NCI-H460 (cell line): Measurements from ENCODE around the gene THBS2. TPM values are rescaled to one million over a fixed set of nuclear protein-coding genes. Genes with fewer than 3 reads are reported as not detected.
"Not testable (repeated sequence)": the region's sequence is repeated elsewhere in the genome, so short reads cannot be mapped to it uniquely, and the experiment has no call there.

ENCODE experiments used
- DNase-seq: peaks from one replicate; pipeline ENCODE4 v3.0.0-alpha.2; 2016; ENCODE audit warnings: low read depth; ENCODE audit errors: extremely low read depth
- total RNA-seq: library from RNA; depleted of rRNA; stranded (reverse); fragments of >200 nt; shearing (Covaris generic); gene quantifications from 2 replicates; pipeline ENCODE4 v1.2.3, GENCODE V29; 2014

THBS2 gene
- total RNA-seq, 1 experiment from 2014 or later = not detected

DNA sequence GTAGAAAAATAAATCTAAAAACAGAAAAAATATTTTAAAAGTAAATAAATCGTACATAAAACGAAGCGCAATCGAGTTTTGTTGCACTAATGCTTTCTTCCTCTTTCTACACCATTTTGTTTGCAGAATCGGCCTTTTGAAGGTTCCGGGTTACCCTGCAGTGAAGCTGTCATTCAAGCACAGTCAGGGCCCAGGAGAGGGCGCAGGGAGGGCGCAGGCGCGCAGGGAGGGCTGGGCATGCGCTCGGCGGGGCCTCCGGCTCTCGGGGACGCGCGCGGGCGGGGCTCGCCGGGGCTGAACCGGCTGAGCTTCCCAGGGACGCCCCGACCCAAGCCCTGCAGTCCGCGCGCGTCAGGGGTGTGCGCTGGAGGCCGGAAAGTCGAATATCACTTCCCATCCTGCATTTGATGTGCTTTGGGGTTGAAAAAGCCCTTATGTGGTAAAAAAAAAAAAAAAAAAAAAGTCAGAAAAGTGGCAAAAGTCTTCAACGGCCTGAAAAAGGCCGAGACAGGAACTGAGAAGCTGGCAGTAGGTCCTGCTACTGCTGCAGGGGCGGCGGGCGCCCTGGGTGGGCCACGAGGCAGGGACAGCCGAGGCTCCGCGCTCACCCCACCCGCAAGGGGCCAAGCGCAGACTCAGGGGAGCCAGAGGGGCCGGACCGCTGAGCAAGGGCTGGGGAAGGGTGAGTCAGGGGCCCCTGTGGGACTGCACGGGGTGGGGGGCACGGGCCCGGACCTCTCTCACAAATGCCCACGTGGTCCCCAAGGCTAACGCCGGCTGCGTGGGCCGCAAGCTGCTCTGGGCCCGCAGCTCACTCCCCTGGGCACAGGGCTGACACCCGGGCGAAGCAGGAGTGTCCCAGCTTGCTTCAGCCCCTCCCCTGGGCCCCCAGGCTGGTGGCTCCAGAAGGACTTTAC is 40.5 kb downstream of the THBS2 start:
- peak; percentile 81 for DNase-seq

DNA sequence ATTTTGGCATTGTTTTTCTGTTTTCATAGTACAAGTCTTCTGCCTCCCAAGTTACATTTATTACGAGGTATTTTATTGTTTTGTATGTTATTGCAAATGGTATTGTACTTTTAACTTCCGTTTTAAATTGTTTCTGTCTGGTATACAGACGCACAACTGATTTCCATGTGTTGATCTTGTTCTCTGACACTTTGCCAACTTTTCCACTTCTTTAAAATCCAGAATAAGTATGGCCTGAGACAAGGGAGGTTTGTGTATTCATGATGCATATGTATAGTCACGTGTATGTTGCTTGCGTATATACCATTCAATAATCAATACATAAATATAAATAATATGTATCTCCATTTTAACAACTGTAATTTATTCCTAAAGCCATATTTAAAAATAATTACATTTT is 41.2 kb downstream of the THBS2 start:
- DNase-seq = no peak

DNA sequence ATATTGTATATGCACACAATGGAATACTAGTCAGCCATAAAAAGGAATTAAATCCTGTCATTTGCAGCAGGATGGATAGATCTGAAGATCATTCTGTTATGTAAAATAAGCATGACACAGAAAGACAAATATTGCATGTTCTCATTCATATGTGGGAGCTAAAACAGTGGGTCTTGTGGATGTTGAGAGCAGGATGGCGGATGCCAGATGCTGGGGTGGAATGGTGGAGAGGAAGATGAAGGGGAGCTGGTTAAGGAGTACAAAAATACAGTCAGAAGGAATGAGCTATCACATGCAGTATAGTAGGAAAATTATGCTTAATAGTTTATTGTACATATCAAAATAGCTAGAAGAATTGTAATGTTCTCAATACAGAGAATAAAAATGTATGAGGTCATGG is 41.8 kb downstream of the THBS2 start:
- no peak for DNase-seq

DNA sequence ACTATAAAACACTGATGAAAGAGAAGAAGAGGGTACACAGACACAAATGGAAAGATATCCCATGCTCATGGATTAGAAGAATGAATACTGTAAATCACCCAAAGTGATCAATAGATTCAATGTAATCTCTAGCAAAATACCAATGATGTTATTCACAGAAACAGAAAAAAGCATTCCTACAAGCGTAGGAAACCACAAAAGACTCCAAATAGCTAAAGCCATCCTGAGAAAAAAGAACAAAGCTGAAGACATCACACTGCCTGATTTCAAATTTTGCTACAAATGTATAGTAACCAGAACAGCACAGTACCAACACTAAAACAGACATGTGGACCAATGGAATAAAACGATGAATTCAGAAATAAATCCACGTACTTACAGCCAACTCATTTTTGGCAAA is 43.0 kb downstream of the THBS2 start:
- no peak for DNase-seq

DNA sequence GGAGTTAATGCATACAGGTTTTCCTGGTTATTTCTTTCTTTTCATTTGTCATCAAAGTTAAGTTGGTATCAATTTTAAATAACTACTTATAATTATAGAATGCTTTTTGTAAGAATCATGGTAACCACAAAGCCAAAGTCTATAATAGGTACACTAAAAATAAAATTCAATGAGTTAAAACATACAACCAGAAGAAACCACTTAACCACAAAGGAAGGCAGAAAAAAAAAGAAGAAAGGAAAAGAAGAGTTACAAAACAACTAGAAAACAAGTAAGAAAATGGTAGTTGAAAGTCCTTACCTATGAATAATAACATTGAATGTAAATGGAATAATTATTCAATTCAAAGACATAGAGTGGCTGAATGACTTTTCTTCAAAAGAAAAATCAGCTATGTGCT is 45.6 kb downstream of the THBS2 start:
- DNase-seq = no peak

DNA sequence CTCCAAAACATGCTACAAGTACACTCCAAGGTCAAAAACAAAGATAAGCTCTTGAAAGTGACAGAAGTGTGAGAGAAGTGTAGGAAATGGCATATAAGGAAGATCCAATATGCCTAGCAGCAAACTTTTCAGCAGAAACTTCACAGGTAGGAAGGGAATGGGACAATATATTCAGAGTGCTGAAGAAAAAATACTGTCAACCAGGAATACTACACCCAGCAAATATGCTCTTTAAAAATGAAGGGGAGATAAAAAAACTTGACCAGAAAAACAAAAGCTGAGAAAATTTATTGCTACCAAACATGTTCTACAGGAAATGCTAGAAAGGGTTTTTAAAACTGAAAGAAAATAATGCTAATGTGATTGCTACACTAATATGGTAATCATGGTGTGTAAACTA is 46.2 kb downstream of the THBS2 start:
- no peak for DNase-seq

DNA sequence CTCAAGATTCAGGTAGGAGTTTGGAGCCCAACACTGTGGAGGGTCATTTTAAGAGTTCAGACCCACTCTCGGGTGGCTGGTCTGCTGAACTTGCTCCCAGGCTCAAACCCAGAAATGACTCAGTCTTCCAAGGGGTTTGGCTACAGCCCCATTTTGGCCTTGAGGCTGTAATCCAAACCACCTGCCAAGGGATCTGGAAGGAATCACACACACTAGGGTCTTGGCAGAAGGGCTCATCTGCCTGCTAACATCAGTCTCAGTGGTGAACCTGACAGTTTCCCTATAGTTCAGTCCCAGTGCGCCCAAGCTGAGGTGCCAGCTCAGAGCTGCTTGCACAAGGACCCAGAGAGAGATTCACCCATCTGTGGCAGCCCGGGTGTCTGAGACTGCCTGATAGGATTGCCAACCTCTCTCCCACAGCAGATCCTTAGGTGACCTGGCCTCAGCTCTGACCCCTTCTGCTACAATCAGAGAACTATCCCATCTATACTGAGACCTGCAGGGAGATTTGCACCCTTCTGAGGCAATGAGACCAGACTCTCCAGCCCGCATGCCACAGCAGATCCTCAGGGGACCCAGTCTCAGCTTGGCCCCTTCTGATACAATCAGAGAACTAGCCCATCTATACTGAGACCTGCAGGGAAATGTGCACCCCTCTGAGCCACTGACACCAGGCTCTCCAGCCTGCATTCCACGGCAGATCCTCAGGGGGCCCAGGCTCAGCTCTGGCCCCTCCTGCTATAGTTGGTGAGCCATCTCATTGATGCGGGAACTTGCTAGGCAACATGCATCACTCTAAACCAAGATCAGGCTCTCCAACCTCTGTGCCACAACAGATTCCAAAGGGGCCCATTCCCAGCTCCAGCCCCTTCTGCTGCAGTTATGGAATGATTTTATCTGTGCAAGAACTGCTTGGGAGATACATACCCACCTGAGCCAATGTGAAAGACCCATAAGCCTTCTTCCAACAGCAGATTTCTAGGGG is 48.2 kb downstream of the THBS2 start:
- DNase-seq = no peak

DNA sequence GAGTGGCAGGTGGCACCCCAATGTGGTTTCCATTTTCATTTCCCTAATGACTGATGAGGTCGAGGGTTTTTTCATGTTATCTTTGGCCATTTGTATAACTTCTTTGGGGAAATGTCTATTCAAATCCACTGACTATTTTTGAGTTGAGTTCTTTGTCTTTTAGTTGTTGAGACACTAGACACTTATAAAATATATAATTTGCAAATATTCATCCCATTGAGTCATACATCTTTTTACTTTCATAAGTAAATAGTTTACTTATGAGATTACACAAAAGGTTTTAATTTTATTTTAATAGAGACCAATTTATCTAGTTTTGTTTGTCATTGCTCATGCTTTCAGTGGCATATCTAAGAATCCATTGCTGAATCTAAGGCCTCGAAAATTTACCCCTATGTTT is 49.5 kb downstream of the THBS2 start:
- no peak for DNase-seq

DNA sequence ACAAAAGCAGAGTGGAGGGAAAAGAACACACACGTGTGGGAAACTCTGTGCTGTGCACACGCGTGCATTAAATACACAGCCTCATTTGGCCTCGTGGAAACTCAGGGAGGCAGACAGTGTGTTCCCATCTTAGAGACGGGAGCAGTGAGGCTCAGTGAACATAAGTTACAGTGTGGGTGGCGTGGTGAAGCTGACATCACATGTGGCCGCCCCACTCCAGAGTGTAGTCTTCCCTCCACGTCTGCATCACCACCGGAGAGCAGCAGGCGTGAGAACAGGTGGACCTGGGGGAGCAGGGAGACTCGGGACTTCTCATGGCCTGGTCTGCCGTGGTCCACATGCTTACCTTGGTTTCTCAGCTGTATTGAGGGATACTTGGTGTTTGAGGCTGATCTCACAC is 51.7 kb downstream of the THBS2 start:
- no peak for DNase-seq

DNA sequence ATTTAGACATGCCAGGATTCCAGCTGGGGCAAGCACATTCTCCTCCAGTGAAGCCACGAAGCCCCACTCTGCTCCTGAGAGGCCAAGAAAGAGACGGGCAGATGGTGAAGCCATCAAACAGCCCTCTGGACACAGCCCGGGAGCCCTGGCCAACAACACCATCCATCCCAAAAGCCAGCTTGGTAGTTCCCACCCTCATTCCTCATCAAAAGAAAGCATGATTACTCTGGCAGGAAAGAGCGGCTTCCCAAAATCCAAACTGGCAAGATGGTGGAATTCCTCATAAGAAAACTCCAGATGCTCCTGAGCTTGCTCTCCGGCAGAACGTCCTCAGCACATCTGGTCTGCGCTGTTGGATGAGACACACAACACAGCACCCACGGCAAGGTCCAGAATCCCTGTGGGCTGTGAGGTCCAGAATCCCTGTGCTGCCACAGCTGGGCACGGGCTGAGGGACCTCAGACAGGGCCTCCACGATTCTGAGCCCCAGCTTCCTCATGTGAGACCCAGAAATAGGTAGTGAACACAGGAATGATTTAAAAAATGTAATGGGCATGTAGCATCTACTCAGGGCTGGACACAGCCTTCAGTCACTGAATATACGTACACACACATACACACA is 52.6 kb downstream of the THBS2 start:
- DNase-seq = no peak

DNA sequence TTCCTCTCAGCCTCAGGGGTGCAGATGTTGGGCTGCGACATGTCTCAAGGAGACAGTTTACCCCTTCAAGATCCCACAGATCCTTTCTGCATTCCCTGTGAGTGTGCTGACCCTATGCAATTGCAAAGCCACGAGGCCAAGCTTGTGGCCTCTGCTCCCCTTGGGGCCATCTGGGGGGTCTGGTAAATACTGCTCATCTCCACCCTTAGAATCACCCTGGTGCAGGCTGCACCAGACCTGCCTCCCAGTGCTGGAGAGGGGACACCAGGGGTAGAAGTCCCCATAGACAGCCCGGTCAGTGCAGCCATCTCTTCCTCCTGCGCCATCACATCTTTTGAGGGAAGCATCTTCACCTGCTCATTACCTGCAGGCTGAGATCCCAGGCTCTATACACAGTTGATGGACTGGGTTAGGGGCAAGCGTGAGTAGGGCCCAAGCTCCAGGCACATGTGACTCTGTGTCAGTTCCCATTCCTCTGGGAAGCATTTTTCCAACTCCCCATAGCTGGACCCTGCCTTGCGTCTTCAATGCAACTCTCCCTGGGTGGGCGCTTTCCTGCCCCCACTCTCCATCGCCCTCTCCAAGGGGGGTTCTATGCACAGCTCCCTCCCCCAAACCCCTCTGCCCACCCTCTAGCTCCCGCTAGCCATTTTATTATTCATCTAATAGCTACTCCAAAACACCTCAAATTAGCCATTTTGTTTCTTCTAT is 53.9 kb downstream of the THBS2 start:
- no peak for DNase-seq

DNA sequence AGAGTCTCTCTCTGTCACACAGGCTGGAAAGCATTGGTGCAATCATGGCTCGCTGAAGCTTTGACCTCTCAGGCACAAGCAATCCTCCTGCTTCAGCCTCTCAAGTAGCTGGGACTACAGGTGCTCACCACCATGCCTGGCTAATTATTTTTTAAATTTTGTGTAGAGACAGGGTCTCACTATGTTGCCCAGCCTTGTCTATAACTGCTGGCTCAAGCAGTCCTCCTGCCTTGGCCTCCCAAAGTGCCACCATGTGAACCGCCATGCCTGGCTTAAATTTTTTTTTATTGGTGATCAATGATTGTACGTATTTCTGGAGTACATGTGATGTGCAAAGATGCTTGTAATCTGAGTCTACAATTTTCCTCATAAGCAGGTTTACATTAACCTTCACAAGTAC is 54.8 kb downstream of the THBS2 start:
- DNase-seq = no peak

DNA sequence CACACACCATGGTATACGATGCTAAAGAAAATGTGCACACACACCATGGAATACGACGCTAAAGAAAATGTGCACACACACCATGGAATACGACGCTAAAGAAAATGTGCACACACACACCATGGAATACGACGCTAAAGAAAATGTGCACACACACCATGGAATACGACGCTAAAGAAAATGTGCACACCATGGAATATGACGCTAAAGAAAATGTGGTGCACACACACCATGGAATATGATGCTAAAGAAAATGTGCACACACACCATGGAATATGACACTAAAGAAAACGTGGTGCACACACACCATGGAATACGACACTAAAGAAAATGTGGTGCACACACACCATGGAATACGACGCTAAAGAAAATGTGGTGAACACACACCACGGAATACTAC is 55.7 kb downstream of the THBS2 start:
- DNase-seq = not testable (repeated sequence)

DNA sequence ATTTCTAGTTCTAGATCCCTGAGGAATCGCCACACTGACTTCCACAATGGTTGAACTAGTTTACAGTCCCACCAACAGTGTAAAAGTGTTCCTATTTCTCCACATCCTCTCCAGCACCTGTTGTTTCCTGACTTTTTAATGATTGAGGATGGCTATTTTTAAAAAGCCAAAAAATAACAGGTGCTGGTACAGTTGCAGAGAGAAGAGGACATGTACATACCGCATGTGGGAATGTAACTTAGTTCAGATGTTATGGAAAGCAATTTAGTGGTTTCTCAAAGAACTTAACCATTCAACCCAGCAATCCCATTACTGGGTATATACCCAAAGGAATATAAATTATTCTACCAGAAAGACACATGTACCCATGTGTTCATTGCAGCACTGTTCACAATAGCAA is 57.4 kb downstream of the THBS2 start:
- not testable (repeated sequence) for DNase-seq

DNA sequence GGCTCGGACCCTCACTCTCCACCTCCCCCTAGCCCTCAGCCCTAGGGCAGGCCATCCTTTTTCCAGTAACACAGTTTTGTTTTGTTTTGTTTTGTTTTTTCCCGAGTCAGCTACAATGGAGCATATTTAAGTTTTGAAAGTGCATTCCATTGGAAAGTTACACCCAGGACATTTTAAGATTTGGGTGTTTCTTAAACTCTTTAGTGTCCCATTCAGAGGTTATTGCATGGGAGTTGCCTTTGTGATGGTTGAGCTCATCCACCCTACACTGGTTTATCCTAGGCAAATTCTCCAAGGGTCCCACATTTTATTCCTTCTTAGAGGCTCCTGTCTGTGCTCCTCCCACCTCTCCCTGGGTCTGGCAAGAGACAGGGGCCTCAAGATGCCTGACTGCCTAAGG is 58.9 kb downstream of the THBS2 start:
- no peak for DNase-seq

DNA sequence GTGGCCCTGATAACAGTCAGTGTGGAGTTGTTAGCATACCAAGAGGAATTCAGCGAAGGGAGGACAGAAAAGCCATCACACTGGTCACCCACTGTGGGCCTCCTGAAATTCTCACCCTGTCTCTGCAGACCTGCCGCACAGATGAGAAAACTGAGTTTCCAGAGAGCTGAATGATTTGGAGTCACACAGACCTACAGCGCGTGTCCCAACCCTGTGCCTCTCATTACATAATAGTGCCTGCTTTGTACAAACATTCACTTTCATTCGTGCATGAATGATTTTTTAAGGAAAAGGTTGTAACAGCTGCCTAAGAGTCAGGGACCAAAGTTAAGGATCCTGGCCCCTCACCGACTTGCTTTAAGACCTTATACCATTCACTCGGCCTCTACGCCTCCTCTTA is 62.7 kb downstream of the THBS2 start:
- no peak for DNase-seq

DNA sequence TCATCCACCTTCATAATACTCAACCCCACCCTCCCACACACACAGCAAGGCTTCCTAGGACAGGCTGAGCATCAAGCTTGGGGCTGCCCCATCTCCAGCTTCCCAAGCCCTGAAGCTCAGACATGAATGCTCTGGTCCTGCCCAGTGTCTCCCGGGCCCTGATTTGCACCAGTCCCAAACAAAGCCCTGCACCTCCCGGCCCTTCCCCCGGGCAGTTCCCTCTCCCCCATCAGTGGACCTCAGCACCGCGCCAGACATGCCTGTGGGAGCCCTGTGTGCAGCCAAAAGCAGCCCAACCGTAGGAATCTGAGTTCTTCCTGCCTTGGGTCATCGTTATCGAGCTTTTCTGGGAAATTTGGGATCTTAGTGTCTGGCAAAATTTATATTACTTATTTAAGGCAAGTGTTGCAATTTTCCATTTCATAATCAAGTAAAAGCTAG is 63.5 kb downstream of the THBS2 start:
- DNase-seq = no peak

DNA sequence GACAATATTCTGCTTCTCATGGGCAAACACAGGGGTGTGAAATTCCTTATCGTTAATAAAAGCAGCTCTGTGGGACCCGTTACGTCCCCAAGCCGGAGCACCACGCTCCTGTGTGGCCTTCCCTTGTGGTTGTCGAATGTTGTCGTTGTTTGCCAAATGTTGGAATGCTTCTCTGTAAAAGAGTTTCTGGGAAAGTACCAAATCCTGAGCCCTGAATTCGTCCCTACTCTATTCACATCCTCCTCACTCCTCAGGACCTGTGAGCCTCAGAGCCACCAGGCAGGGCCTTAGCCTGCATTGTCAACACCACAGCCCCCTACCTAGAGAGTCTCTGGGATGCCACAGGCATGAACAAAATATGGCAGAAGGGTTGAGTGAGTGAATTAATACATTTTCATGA is 64.0 kb downstream of the THBS2 start:
- DNase-seq = no peak

DNA sequence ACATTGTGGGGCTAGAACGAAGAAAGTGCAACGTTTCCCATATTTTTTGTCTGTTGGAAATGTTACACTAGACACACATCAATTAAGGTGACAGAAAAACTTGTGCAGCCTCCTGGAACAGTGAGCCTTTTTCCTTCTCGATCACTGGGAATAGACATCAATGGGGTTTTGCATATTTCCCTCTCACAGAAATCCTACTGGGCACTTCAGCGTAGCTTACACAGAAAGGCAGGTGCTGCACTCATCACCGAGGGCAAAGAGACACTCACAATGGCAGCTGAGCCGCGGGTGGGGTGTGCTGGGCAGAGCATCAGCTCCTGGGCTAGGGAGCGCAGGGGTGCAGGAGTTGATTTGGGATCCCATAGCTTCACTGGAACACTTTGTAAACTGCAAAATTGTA is 64.5 kb downstream of the THBS2 start:
- DNase-seq = no peak

DNA sequence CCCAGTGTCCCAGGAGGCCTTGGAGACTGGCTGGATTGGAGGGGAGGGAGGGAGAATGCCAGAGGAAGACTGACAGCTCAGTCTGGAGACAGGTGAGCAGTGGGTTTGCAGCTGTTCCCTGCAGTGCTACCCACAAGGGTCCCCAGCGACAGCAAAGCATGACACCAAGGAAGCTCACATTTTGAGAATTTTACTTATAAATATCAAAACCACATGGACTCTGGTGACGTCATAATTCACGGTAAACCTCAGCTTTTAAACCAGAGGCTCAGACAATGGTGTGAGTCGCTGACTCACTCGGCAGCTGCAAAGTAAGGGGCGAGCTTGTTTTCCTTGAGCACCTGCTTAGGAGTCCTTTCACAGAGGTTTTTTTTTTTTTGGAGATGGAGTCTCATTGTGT is 65.2 kb downstream of the THBS2 start:
- no peak for DNase-seq
